ENCODE measurements around the gene PSAPL1.

The PSAPL1 gene

DNA sequence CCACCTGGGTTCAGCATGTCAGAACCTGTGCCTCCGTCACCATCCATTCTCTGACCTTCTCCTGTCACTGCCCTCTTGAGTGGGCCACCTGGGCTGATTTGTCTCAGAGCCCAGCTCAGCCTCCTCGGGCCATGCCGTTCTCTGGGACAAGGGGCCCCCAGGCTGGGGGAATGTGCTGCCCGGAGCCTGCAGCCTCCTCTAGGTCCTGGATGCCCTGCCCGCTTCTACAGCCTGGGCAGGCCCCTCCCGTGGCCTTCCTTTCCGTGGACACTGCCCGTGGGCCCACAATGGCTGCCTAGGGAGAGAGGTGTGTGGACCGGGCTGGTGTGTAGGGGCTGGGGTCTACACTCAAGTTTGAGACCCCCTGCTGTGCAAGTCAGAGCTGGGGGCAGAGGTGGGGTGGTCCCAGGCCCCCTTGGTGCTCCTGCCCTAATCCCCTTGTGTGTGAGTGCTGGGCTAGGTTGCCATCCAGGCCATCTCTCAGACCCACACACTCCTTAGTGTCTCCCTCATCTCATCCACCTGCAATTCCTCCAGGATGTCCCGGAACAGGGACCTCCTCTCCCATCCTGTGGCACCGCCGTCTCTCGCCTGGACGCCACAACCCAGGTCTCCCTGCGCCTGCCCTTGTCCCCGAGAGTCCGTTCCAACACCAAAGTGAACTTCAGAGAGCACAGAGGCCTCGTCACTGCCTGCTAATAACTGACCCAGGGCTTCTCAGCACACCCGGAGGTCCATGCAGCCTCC is 12.4 kb downstream of the PSAPL1 start:
- H3K27me3 ChIP-seq (ENCODE audit: insufficient read depth, low read depth), result peaks cover 2% of the 10 kb centered on the region; the same call in 1 of the 2 replicates
- H3K27ac ChIP-seq, result no peak overlapping the region
- no peaks in the 10 kb centered on the region for H3K4me1 ChIP-seq (ENCODE audit: low read depth, poor library complexity, severe bottlenecking)
- H3K9ac ChIP-seq, result no peak overlapping the region
- no peaks in the 10 kb centered on the region for H3K36me3 ChIP-seq (ENCODE audit: insufficient read depth)
- no peak overlapping the region for H3K4me3 ChIP-seq (IDR thresholded peaks at IDR 0.05; ENCODE audit: insufficient read depth, low read depth, low read length)
- no peaks in the 10 kb centered on the region for H3K79me2 ChIP-seq (ENCODE audit: insufficient read depth, low read depth)
- TF ChIP-seq, protein P1, sequence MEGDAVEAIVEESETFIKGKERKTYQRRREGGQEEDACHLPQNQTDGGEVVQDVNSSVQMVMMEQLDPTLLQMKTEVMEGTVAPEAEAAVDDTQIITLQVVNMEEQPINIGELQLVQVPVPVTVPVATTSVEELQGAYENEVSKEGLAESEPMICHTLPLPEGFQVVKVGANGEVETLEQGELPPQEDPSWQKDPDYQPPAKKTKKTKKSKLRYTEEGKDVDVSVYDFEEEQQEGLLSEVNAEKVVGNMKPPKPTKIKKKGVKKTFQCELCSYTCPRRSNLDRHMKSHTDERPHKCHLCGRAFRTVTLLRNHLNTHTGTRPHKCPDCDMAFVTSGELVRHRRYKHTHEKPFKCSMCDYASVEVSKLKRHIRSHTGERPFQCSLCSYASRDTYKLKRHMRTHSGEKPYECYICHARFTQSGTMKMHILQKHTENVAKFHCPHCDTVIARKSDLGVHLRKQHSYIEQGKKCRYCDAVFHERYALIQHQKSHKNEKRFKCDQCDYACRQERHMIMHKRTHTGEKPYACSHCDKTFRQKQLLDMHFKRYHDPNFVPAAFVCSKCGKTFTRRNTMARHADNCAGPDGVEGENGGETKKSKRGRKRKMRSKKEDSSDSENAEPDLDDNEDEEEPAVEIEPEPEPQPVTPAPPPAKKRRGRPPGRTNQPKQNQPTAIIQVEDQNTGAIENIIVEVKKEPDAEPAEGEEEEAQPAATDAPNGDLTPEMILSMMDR (conservative IDR thresholded peaks at IDR 0.05; ENCODE audit: low read depth, low read length), result no peak
- H2AFZ ChIP-seq (ENCODE audit: low read depth), result no peak overlapping the region
- H4K20me1 ChIP-seq (ENCODE audit: insufficient read depth), result no peaks in the 10 kb centered on the region
- no peak overlapping the region for H3K4me2 ChIP-seq

DNA sequence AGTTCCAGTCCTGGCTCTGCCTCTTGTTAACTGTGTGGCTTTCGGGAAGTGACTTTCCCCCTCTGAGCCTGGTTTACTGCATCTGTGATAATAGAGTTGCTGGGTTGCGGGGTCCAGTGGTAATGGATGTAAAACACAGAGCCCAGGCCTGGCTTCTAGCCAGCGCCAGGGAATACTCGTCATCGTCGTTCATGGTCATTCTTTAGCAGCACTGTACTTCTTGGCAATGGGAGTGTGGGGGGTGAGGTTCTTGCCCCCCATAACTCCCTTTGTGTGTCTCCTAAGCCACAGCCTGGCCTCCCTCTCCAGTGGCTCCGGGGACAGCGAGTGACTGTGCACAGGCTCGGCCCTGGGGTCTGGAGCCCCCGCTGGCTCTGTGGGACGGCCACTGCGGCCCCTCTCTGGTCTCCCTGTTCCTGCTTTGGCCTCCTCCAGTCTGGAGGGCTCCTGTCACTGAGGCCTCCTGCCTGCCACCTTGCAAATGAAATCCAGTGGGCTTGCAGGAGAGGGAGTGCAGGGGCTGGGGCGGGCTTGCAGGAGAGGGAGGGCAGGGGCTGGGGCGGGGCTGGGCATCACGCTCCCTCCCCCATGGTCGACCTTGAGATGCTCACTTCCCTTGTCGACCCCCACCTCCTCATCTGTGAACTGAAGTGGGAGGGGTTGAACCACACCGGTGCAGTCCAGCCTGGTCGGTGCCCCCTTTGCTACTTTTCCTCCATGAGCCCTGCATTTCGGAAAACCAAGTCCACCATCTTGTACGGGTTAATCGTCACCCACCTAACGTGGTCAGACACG is 13.2 kb downstream of the PSAPL1 start:
- TF ChIP-seq, protein P1 (conservative IDR thresholded peaks at IDR 0.05; ENCODE audit: low read depth, low read length), result no peak
- no peak overlapping the region for H3K27ac ChIP-seq
- no peaks in the 10 kb centered on the region for H3K79me2 ChIP-seq (ENCODE audit: insufficient read depth, low read depth)
- no peak overlapping the region for H3K9ac ChIP-seq
- H4K20me1 ChIP-seq (ENCODE audit: insufficient read depth), result no peaks in the 10 kb centered on the region
- H3K4me3 ChIP-seq (IDR thresholded peaks at IDR 0.05; ENCODE audit: insufficient read depth, low read depth, low read length), result no peak overlapping the region
- H2AFZ ChIP-seq (ENCODE audit: low read depth), result no peak overlapping the region
- no peaks in the 10 kb centered on the region for H3K36me3 ChIP-seq (ENCODE audit: insufficient read depth)
- peaks cover 2% of the 10 kb centered on the region; the same call in 1 of the 2 replicates for H3K27me3 ChIP-seq (ENCODE audit: insufficient read depth, low read depth)
- no peak overlapping the region for H3K4me2 ChIP-seq
- no peaks in the 10 kb centered on the region for H3K4me1 ChIP-seq (ENCODE audit: low read depth, poor library complexity, severe bottlenecking)

DNA sequence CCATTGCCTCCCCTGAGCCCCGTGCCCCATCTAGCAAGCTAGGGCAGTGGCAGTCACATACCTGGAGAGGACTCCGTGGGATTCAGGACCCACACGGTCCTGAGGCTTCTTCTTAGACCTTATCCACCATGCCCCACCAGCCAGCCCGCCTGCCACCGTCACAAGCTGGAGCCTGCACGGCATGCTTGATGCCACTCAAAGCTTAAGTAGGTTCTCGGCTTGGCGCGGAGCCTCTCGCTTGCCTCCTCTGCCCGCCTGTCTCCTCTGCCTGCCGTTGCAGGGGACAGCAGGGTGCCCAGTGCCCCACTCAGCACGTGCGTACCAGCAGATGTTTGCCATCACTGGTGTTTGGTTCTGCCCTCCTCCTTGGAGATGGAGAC is 14.1 kb downstream of the PSAPL1 start:
- H3K9ac ChIP-seq, result no peak overlapping the region
- no peaks in the 10 kb centered on the region for H3K27me3 ChIP-seq (ENCODE audit: insufficient read depth, low read depth)
- H3K36me3 ChIP-seq (ENCODE audit: insufficient read depth), result no peaks in the 10 kb centered on the region
- H2AFZ ChIP-seq (ENCODE audit: low read depth), result no peak overlapping the region
- H3K27ac ChIP-seq, result no peak overlapping the region
- H3K4me1 ChIP-seq (ENCODE audit: low read depth, poor library complexity, severe bottlenecking), result no peaks in the 10 kb centered on the region
- TF ChIP-seq, protein P1 (conservative IDR thresholded peaks at IDR 0.05; ENCODE audit: low read depth, low read length), result no peak
- no peaks in the 10 kb centered on the region for H3K79me2 ChIP-seq (ENCODE audit: insufficient read depth, low read depth)
- H4K20me1 ChIP-seq (ENCODE audit: insufficient read depth), result no peaks in the 10 kb centered on the region
- H3K4me3 ChIP-seq (IDR thresholded peaks at IDR 0.05; ENCODE audit: insufficient read depth, low read depth, low read length), result no peak overlapping the region
- H3K4me2 ChIP-seq, result no peak overlapping the region

DNA sequence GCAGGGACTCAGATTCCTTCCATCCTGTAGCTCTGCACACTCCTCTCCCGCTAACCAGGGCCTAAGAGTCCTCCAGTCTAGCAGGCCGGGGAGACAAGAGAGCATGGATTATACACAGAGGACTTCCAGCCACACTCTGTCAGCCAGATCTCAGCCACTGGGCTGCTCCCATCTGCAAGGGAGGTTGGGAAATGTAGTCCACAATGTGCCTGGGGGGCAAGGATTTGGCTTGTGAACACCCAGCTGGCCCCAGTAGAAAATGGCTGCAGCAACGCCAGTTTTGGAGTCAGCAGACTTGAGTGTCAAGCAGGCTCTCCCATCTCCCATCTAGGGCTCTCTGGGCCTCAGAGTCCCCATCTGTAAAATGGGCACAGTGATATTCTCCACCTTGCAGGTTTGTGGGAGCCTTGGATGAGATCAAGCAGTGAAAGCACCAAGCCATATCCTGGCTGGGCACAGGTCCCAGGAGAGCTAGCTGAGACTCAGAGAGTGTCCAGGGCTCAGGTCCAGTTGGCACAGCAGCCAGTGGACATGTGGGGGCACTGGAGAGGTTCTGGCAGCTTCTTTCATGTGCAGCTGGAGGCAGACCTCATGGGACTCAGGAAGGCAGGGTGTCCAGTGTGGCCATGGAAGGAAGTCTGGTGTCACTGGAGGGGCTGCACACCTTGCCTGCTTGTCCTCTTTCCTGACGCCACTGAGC is 14.6 kb downstream of the PSAPL1 start:
- H3K36me3 ChIP-seq (ENCODE audit: insufficient read depth), result no peaks in the 10 kb centered on the region
- H3K4me1 ChIP-seq (ENCODE audit: low read depth, poor library complexity, severe bottlenecking), result no peaks in the 10 kb centered on the region
- no peaks in the 10 kb centered on the region for H4K20me1 ChIP-seq (ENCODE audit: insufficient read depth)
- no peak overlapping the region for H3K9ac ChIP-seq
- no peak overlapping the region for H3K4me3 ChIP-seq (IDR thresholded peaks at IDR 0.05; ENCODE audit: insufficient read depth, low read depth, low read length)
- H3K27ac ChIP-seq, result no peak overlapping the region
- no peak overlapping the region for H3K4me2 ChIP-seq
- no peak overlapping the region for H2AFZ ChIP-seq (ENCODE audit: low read depth)
- H3K79me2 ChIP-seq (ENCODE audit: insufficient read depth, low read depth), result no peaks in the 10 kb centered on the region
- TF ChIP-seq, protein P1 (conservative IDR thresholded peaks at IDR 0.05; ENCODE audit: low read depth, low read length), result no peak
- no peaks in the 10 kb centered on the region for H3K27me3 ChIP-seq (ENCODE audit: insufficient read depth, low read depth)
